ENCODE data around the gene SALL3. TPM values are rescaled to one million over a fixed set of nuclear protein-coding genes. Genes with fewer than 3 reads are reported as not detected.

The SALL3 gene
- total RNA-seq, 4 donors from 2014 or later, result 0.21 to 0.40 TPM; not detected in 2

DNA sequence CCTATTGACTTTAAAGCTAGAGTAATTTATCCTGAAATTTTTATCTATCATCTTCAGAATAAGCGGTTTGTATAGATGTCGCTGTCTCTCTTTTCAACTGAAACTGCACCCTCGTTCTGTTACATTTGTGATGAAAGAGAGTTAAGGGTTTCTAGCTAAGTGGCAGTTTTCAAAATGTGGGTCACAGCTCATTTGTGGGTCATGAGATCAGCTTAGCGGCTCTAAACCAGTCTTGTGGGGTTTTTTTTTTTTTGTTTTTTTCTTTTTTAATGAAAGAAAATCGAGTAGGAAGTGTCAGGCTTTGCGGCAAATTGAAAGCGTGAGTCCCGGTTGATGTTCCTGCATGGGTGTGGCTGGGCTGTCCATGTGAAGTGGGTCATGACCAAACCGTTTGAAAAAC, 31.2 kb downstream of the SALL3 start:
- 77% methylated on average over 9 of the region's 9 CpGs for WGBS

GRCh38 chr18:79011300-79011870, 31.8 kb downstream of the SALL3 start:
- Histone ChIP-seq H3K4me1 (no peaks in the 10 kb centered on the region), H3K27ac (no peak overlapping the region), H3K9me3 (no peaks in the 10 kb centered on the region), H3K4me3 (no peak overlapping the region), H3K27me3 (peaks cover 7% of the 10 kb centered on the region), H3K36me3 (no peaks in the 10 kb centered on the region)
- no peak for TF ChIP-seq EP300 (IDR thresholded peaks at IDR 0.05)
- TF ChIP-seq POLR2AphosphoS5 (IDR thresholded peaks at IDR 0.05), result no peak
- TF ChIP-seq, protein P1, sequence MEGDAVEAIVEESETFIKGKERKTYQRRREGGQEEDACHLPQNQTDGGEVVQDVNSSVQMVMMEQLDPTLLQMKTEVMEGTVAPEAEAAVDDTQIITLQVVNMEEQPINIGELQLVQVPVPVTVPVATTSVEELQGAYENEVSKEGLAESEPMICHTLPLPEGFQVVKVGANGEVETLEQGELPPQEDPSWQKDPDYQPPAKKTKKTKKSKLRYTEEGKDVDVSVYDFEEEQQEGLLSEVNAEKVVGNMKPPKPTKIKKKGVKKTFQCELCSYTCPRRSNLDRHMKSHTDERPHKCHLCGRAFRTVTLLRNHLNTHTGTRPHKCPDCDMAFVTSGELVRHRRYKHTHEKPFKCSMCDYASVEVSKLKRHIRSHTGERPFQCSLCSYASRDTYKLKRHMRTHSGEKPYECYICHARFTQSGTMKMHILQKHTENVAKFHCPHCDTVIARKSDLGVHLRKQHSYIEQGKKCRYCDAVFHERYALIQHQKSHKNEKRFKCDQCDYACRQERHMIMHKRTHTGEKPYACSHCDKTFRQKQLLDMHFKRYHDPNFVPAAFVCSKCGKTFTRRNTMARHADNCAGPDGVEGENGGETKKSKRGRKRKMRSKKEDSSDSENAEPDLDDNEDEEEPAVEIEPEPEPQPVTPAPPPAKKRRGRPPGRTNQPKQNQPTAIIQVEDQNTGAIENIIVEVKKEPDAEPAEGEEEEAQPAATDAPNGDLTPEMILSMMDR (IDR thresholded peaks at IDR 0.05), result no peak
- no peak for TF ChIP-seq POLR2A (IDR thresholded peaks at IDR 0.05)
- DNase-seq (ENCODE audit: low spot score in 2 of 2), result no peak
- WGBS, result 84% methylated on average over 16 of the region's 17 CpGs

More for the DNA sequence above, 31.2 kb downstream of the SALL3 start:
- no peak for DNase-seq (ENCODE audit: low spot score in 2 of 2)
- H3K4me1 ChIP-seq, result no peaks in the 10 kb centered on the region
- no peaks in the 10 kb centered on the region for H3K36me3 ChIP-seq
- no peaks in the 10 kb centered on the region for H3K9me3 ChIP-seq
- TF ChIP-seq, protein P1 (IDR thresholded peaks at IDR 0.05), result no peak
- TF ChIP-seq POLR2AphosphoS5 (IDR thresholded peaks at IDR 0.05), result no peak
- no peak for TF ChIP-seq EP300 (IDR thresholded peaks at IDR 0.05)
- no peak for TF ChIP-seq POLR2A (IDR thresholded peaks at IDR 0.05)
- H3K27me3 ChIP-seq, result peaks cover 7% of the 10 kb centered on the region
- H3K4me3 ChIP-seq, result no peak overlapping the region
- H3K27ac ChIP-seq, result no peak overlapping the region

GRCh38 chr18:79013869-79014268, 34.3 kb downstream of the SALL3 start:
- H3K27ac ChIP-seq, result no peak overlapping the region
- WGBS, result 62% methylated on average over 10 of the region's 10 CpGs
- DNase-seq (ENCODE audit: low spot score in 2 of 2), result no peak

DNA sequence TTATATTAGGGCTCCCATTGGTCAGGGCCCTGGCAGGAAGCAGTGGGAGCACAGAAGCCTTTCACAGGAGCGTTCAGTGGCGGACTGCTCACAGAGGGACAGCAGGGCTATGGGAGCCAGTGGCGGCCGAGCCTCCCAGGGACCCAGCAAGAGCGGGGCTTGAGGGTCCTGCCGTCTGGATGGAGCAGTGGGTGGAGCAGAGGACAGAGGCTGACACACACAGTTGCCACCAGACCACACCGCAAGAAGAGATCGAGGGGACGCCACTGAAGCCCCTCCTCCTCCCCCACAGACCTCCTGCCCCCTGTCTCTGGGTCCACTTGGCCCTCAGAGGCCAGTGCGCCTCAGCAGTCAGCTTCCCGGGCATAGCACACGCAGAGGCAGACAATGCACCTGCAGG, 39.3 kb downstream of the SALL3 start:
- Histone ChIP-seq H3K9me3 (no peaks in the 10 kb centered on the region), H3K36me3 (no peaks in the 10 kb centered on the region), H3K4me3 (no peak overlapping the region), H3K27ac (no peak overlapping the region), H3K27me3 (peaks cover 18% of the 10 kb centered on the region), H3K4me1 (no peaks in the 10 kb centered on the region)
- WGBS, result no CpG with 5 or more reads among the region's 12 CpGs
- DNase-seq (ENCODE audit: low spot score in 2 of 2), result no peak
- no peak for TF ChIP-seq POLR2AphosphoS5 (IDR thresholded peaks at IDR 0.05)
- no peak for TF ChIP-seq POLR2A (IDR thresholded peaks at IDR 0.05)
- TF ChIP-seq, protein P1 (IDR thresholded peaks at IDR 0.05), result no peak

More at GRCh38 chr18:79013869-79014268, 34.3 kb downstream of the SALL3 start:
- Histone ChIP-seq H3K27me3 (peaks cover 16% of the 10 kb centered on the region), H3K9me3 (no peaks in the 10 kb centered on the region), H3K4me1 (no peaks in the 10 kb centered on the region), H3K4me3 (no peak overlapping the region), H3K36me3 (no peaks in the 10 kb centered on the region)
- no peak for TF ChIP-seq POLR2AphosphoS5 (IDR thresholded peaks at IDR 0.05)

DNA sequence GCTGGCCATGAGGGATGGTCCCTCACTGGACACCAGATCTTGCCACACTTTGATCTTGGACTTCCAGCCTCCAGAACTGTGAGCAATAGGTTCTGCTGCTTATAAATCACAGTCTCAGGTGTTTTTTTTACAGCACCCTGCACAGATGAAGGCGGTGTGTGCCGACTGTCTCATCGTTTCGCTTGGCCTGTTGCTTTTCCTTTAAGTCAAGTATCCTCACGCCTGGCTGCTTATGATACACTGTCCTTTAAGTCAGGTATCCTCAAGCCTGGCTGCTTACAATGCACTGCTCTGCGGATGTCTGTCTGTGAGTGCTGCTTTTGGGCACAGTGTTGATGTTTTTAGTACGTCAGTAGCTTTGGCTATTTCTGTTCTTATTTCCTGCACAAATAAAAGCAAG, 40.3 kb downstream of the SALL3 start:
- no peak overlapping the region for H3K4me3 ChIP-seq
- no peaks in the 10 kb centered on the region for H3K4me1 ChIP-seq
- H3K36me3 ChIP-seq, result no peaks in the 10 kb centered on the region
- TF ChIP-seq, protein P1 (IDR thresholded peaks at IDR 0.05), result no peak
- TF ChIP-seq EP300 (IDR thresholded peaks at IDR 0.05), result no peak
- H3K9me3 ChIP-seq, result no peaks in the 10 kb centered on the region
- no peak overlapping the region for H3K27ac ChIP-seq
- peaks cover 14% of the 10 kb centered on the region for H3K27me3 ChIP-seq
- WGBS, result 83% methylated on average over 7 of the region's 7 CpGs
- DNase-seq (ENCODE audit: low spot score in 2 of 2), result no peak

GRCh38 chr18:79022603-79023002, 43.0 kb downstream of the SALL3 start:
- no peak for DNase-seq (ENCODE audit: low spot score in 2 of 2)
- Histone ChIP-seq H3K4me1 (no peaks in the 10 kb centered on the region), H3K36me3 (no peaks in the 10 kb centered on the region), H3K4me3 (no peak overlapping the region), H3K27me3 (peaks cover 3% of the 10 kb centered on the region), H3K9me3 (peaks cover 4% of the 10 kb centered on the region), H3K27ac (no peak overlapping the region)
- TF ChIP-seq POLR2A (IDR thresholded peaks at IDR 0.05) (no peak), POLR2AphosphoS5 (IDR thresholded peaks at IDR 0.05) (no peak), EP300 (IDR thresholded peaks at IDR 0.05) (no peak)
- TF ChIP-seq, protein P1 (IDR thresholded peaks at IDR 0.05), result no peak
- whole genome bisulfite sequencing, result 95% methylated on average over 21 of the region's 25 CpGs

Data from suprapubic skin (tissue), 4 donors.